WERI-Rb-1 (cell line): ENCODE results near the gene LRRC26.

Experiments used
- DNase-seq: peaks from one replicate; pipeline ENCODE4 v3.0.0-alpha.2; 2020
- H3K27ac ChIP-seq: fragments of 250-450 bp; sonication (Bioruptor Pico); 2 replicates; pipeline ENCODE4 v1.5.1; 2020; ENCODE audit warnings: mild to moderate bottlenecking, moderate library complexity
- H3K27me3 ChIP-seq: fragments of 250-450 bp; sonication (Bioruptor Pico); 2 replicates; pipeline ENCODE4 v1.5.1; 2021; ENCODE audit warnings: mild to moderate bottlenecking, low read depth, moderate library complexity; ENCODE audit not compliant: insufficient read depth, severe bottlenecking
- H3K36me3 ChIP-seq: fragments of 250-450 bp; sonication (Bioruptor Pico); 2 replicates; pipeline ENCODE4 v1.5.1; 2020; ENCODE audit warnings: mild to moderate bottlenecking, moderate library complexity
- H3K4me3 ChIP-seq: 2 replicates; pipeline ENCODE4 v1.5.1; 2011; ENCODE audit warnings: low read depth, mild to moderate bottlenecking, control low read depth, low read length
- H3K9me3 ChIP-seq: fragments of 250-450 bp; sonication (Bioruptor Pico); 2 replicates; pipeline ENCODE4 v1.5.1; 2021; ENCODE audit warnings: mild to moderate bottlenecking, moderate library complexity; ENCODE audit not compliant: severe bottlenecking
- TF ChIP-seq, protein P1 (sequence below): IDR thresholded peaks from 2 replicates; pipeline ENCODE4 v1.5.1; 2011; ENCODE audit warnings: low read depth, mild to moderate bottlenecking, control low read depth, inconsistent platforms, low read length

Gene LRRC26

DNA sequence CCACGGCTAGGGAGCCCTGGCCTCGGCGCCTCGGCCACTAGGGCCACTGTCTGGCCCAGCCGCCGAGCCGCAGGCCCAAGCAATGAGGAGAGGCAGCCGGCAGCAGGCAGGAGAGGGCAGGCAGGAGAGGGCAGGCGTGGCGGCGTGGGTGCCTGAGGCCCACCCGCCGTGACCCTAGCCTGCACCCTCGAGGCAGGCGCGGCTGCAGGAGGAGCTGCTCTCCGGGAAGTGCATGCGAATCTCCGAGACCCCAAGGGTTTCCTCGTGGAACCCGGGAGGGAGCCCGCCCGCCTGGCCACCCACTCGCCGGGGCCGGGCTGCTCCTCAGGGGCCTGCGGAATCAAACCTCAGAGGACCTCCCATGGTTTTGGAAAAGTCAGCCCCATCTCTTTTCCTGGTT lies 21.6 kb downstream of the LRRC26 start:
- H3K27ac ChIP-seq = no peak overlapping the region

DNA sequence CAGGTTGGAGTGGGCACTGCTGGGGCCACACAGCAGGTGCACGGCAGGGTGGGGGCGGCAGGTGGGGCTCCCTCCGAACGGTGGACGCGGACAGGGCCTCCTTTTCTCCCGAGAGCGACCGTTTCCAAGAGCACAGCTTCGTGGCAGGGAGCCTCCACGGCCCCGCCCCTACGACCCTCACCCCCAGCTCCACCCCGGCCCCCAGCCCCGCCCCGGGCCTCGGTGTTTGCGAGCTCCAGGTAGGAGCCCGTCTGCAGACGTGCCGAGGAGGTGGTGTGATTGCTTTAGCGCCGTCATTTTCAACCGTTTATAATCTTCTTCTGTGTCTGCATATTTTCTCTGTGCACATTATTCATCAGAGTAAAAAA lies 22.1 kb downstream of the LRRC26 start:
- Histone ChIP-seq H3K9me3 (no peaks in the 10 kb centered on the region), H3K27ac (no peak overlapping the region), H3K4me3 (no peak overlapping the region), H3K36me3 (no peaks in the 10 kb centered on the region), H3K27me3 (no peaks in the 10 kb centered on the region)
- TF ChIP-seq, protein P1, sequence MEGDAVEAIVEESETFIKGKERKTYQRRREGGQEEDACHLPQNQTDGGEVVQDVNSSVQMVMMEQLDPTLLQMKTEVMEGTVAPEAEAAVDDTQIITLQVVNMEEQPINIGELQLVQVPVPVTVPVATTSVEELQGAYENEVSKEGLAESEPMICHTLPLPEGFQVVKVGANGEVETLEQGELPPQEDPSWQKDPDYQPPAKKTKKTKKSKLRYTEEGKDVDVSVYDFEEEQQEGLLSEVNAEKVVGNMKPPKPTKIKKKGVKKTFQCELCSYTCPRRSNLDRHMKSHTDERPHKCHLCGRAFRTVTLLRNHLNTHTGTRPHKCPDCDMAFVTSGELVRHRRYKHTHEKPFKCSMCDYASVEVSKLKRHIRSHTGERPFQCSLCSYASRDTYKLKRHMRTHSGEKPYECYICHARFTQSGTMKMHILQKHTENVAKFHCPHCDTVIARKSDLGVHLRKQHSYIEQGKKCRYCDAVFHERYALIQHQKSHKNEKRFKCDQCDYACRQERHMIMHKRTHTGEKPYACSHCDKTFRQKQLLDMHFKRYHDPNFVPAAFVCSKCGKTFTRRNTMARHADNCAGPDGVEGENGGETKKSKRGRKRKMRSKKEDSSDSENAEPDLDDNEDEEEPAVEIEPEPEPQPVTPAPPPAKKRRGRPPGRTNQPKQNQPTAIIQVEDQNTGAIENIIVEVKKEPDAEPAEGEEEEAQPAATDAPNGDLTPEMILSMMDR = no peak
- DNase-seq = no peak

More for the DNA sequence above, 21.6 kb downstream of the LRRC26 start:
- H3K4me3 ChIP-seq = no peak overlapping the region
- H3K9me3 ChIP-seq = no peaks in the 10 kb centered on the region
- TF ChIP-seq, protein P1 = no peak
- H3K36me3 ChIP-seq = no peaks in the 10 kb centered on the region
- DNase-seq = no peak
- no peaks in the 10 kb centered on the region for H3K27me3 ChIP-seq

DNA sequence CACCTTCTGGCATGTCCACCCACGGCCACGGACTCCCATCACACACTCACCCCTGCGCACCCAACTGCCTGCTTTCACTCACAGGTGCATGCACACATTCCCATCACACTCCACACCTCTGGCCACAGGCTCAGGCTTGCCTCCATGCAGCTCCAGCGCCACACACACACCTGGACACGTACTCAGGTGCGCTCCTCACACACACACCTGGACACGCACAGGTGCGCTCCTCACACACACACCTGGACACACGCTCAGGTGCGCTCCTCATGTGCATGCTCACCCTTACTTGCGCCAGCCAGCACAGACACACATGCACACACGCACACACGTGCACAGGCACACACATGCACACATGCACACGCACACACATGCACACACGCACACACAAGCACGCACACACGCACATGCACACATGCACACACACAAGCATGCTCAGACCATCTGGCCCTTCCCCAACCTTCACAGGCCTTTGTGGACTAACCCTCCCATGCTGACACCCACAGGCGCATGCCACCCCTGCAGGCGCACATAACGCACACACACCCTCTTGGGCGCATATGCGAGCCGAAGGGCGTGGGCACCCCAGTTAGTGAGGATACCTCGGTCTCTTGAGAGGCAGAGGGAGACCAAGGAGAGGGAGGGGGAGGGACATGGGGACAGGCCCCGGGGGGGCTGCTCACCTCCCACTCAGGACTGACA lies 22.6 kb downstream of the LRRC26 start:
- TF ChIP-seq, protein P1 = no peak
- no peaks in the 10 kb centered on the region for H3K27me3 ChIP-seq

DNA sequence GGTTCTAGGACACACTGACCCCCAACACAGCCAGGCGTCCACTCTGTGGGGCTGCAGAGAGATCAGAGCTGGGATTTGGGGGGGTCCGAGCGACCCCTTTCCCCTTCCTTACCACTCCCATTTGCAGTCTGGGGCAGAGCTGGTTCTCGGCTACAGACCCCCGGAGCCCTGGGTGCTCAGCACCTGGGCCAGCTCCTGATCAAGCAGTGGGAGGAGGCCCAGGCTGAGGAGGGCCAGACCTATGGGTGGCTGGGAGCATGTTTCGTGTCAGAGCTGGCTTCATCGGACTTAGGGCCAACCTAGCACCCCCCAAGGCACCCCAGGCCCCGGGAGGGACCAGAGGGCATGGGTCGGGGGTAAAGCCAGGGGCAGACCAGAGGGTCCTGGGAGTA lies 23.3 kb downstream of the LRRC26 start:
- Histone ChIP-seq H3K27ac (no peak overlapping the region), H3K27me3 (no peaks in the 10 kb centered on the region)

More for the DNA sequence above, 22.6 kb downstream of the LRRC26 start:
- no peaks in the 10 kb centered on the region for H3K9me3 ChIP-seq
- H3K36me3 ChIP-seq = no peaks in the 10 kb centered on the region
- no peak overlapping the region for H3K4me3 ChIP-seq
- DNase-seq = no peak
- no peak overlapping the region for H3K27ac ChIP-seq

DNA sequence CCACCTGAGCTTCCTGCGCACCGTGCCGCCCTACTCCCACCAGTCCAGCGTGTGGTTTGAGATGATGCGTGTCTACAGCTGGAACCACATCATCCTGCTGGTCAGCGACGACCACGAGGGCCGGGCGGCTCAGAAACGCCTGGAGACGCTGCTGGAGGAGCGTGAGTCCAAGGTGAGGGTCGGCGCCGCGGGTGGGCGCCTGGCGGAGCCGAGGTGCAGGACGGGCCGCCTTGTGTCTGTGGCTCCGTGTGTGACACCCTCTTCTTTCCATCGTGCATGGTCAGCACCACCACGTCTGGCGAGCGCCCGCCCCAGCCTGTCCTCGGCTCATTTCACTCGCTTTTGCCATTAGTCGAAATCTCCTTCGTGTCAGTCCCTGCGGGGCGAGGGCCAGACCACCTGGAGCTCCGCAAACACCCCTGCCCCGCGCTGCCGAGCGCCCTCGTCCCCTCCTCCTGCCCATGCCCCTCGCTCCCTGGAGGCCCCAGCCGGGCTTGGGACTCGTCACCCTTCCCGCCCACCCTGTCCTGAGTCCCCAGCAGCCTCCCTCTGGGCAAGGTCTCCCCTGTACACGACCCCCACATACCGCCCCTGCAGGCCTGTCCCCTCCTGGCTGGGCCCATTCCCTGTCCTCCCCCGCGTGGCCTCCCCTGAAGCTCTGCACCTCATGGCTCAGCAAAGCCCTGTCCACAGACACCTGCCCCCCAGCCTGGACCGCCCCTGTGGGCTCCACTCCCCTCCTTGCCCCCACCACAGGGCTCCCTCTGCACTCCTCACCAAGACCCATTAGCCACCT lies 23.9 kb downstream of the LRRC26 start:
- H3K4me3 ChIP-seq = no peak overlapping the region
- H3K27me3 ChIP-seq = no peaks in the 10 kb centered on the region
- H3K9me3 ChIP-seq = no peaks in the 10 kb centered on the region
- TF ChIP-seq, protein P1 = no peak
- no peak overlapping the region for H3K27ac ChIP-seq
- DNase-seq = no peak
- no peaks in the 10 kb centered on the region for H3K36me3 ChIP-seq

More for the DNA sequence above, 23.3 kb downstream of the LRRC26 start:
- DNase-seq = no peak
- H3K4me3 ChIP-seq = no peak overlapping the region
- H3K9me3 ChIP-seq = no peaks in the 10 kb centered on the region
- TF ChIP-seq, protein P1 = no peak
- H3K36me3 ChIP-seq = no peaks in the 10 kb centered on the region
